HG03558 (cell line): Measurements from ENCODE around the gene SLC12A7.

ENCODE experiments used
- ATAC-seq: cut with Tn5 transposase; IDR thresholded peaks from one replicate; pipeline ENCODE4 v1.9.1; 2021; ENCODE audit warnings: moderate number of reproducible peaks; ENCODE audit not compliant: unreplicated experiment; ENCODE audit errors: extremely low read depth

Gene SLC12A7

DNA sequence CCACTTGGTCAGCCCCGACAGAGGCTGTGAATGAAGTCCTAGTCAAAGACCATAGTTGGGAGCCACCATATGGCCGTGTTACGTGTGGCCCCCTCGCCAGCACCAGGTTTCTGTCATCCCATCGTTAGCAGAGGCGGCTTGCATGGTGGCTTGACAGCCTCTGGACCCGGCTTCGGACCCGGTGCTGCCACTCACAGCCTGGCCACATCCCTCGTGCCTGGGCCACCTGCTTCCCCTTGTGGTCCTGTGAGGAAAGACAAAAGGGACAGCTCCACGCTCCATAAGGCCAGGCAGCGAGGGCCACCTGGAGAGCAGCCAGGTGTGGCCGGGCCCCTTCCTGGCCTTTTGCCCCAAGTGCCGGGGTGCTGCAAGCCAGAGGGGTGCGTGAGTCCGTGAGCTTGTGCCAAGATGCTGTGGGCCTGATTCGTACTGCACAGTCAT, 97.1 kb downstream of the SLC12A7 start:
- ATAC-seq = no peak

DNA sequence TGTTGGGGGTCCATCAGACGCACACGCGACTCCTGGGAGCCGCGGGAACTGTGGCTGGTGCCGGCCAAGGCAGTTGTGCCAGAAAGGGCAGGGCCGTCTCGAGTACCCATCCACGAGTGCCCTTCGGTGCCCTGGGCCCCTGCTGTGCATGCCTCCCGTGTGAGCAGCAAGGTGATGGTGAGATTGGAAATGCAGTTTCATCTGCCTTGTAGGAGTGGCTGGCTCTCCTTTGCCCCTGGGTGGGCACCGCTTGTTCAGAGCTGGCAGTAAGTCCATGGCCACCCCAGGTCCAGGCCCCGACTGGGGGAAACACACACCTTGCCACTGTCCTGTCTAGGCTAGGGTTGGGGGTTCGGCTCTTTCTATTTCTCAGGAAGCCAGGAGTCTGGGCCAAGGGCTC, 97.5 kb downstream of the SLC12A7 start:
- ATAC-seq = no peak

DNA sequence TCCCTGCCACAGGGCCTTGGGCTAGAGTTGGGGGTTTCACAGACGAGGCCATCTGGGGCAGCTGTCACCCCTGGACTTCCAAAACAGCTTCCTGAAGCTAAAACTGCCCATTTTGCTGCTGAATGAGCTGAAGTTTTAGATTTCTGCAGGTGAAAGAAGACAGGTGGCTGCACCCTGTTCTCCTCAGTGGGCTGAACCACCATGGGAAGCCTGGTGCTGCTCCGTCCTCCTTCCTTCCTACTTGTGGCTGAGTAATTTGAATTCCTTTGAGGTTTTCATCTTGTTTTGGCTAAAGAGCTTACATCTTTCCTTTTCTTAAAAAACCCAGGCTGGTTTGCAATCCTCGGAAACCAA, 97.9 kb downstream of the SLC12A7 start:
- no peak for ATAC-seq

DNA sequence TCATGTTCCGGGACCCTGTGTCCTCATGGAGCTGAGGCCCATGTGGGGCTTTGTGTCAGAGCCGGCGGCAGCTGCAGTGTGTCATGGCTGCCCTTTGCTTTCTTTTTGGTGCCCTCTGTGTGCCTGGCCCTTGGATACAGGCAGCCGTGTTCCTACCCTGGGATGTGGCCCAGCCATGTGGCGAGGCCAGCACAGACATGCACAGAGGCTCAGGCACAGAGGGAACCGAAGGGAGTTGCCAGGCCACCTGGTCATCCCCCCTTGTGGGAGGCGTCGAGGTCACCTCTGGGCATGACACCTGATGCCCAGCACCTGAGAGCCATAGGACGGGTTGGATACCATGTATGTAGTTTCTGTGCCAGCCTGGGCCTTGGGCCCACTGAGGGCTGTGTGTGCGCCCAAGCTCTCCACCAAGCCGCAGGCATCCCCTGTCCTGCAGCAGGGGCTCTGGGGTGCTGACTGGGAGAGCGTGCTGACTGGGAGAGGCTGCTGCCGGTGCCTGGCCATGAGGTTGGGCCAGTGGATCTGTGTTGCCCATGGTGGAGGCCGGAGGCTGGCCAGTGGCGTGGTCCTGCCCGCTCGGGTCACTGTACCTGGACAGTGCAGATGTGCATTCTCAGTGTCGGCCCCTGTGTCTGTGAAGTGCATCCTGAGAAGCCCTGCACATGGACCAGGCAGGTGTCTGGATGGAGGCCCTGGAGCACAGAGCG, 98.5 kb downstream of the SLC12A7 start:
- no peak for ATAC-seq

DNA sequence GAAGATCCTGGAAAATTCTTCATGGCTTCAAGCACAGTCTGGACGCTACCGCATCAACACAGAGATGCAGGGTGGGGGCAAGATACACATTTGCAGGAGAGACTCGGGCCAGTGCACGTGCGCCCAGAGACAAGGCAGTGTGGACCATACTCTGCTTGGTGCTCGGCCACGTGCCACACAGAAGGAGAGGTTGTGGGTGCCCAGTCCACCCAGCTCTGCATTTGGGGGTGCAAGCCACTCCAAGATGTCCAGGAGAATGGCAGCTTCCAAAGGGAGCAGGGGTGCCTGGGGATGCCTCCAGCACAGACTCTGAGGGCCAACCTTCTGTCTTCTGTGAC, 99.0 kb downstream of the SLC12A7 start:
- no peak for ATAC-seq

DNA sequence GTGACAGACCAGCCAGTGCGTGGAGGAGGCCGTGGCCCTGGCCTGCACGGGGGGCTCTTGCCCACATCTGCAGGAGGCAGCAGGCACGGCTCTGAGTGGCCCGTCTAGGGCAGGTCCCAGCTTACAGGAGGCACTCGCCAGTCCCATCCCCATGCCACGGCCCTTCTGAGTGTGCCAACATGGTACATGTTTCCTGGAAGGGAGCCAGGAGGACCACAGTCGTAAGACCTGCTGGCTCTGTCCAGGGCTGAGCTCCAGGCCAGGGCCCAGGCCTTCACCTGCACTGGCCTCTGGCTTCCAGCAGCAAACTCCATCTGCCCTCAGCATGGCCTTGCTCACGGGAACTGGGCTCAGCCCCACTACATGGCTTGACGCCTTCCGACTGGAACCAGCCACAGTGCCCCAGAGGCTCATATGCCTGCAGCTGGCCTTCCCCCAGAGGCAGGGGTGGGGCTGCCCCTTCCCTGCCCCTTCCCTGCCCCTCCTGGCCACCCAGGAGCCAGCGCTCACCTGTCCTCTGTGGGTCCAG, 99.5 kb downstream of the SLC12A7 start:
- ATAC-seq = no peak

DNA sequence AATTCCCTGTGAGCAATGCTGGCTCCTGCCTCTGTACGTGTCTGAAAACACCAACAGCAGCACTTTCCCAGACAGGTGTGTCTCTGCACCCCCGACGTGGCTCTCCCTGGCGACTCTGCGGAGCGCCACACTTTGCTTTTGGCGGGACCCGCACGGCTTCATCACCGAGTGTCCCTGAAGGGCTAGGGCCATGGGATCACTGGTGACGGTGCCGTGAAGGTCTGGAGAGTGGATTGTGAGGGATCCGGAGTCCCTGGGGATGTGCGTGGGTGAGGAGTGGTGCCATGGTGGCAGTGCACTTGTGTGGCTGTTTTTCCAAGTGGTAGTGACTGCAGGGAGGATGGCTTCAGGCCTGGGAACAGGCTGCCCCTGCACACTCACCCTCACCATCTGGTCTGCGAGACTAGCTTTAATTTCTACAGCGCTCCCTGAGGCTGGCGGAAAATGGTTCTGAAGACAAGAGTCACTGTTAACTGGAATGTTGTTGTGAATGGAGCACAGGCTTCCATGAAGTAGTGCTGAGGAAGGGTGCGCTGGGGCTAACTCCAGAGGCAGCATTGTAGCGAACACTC, 100.0 kb downstream of the SLC12A7 start:
- ATAC-seq = no peak

DNA sequence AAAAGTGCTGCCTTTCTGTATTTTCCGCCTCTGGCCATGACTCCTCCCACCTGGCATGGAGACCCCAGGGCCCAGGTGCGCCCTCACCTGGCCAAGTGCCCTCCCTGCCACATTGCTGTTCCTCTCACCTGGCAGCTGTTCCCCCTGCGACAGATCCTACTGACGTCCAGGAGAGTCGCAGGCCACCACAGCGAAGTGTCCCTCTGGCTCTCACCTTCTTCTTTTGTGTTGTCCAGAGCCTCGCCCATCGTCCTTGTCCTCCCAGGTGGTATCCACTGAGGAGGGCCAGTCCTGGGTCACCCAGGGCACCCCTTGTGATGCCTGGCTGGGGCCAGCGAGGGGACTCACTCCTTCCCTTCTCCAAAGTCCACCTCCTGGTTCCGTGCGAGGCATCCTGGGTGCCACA, 100.6 kb downstream of the SLC12A7 start:
- no peak for ATAC-seq

DNA sequence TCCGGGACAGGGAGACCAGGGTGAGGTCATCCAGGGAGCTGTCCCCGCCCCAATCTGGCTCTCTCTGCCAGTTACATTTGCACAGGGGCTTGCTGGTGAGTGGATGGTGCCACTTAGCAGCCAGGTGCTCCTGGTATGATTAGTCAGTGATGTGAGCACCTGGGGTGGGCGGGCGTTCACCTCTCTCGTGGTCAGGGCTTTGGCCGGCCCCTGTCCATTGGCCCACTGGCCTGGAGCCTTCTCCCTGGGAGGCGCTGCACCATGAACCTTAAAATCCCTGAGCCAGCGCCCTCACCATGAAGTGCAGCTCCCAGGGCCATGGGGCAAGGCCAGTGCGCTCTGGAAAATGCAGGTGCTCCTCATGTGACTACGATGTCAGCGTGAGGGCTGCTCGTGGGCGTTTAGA, 101.2 kb downstream of the SLC12A7 start:
- no peak for ATAC-seq

DNA sequence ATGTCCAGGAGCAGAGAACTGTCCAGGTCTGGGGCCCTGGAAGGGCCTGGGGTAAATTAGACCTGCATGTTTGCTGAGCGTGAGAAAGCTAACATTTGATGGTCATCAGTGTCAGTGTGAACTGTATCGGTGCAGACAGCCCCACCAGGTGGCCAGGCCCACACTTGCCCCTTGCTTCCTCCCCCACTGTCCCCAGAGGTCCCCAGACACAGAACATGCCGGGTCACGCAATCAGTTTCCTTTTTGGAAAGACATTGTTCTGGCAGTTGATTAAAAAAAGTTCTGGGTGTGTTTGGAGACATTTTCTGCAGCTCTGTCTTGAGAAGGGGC, 101.7 kb downstream of the SLC12A7 start:
- no peak for ATAC-seq

DNA sequence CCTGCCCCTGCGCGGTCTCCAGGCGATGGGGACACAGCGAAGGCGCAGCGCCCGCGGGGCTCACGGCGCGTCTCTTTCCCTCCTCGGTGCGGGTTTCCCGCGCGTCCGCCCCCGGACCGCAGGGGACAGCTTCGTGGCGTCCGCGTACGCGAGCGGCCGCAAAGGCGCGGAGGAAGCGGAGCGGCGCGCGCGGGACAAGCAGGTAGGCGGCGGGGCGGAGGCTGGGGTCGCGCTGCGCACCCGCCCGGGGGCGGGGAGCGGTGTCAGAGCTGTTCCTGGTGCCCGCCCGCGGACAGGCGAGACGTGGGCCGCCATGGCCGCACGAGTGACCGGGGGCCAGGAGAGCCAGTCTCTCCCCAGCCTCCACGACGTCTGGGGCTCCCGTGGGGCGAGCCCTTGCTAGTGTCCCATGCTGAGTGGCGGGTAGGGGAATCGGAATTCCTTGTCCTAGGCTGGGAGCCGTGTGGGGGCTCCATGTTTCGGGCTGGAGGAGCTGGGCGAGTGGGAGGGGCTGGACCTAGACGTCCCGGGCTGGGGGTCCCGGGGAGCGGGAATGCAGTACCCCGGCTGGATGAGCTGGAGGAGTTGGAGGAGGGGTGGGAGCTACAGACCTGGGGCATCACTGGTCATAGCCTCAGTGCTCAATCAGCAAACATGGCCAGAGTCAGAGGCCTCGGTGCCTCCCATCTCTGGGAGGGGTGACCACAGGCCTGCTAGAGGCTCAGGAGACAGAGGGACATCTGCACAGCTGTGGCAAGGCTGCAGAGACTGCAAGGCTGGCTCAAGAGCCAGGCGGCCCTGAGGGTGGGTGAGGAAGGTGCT, 102.3 kb downstream of the SLC12A7 start:
- ATAC-seq = no peak

DNA sequence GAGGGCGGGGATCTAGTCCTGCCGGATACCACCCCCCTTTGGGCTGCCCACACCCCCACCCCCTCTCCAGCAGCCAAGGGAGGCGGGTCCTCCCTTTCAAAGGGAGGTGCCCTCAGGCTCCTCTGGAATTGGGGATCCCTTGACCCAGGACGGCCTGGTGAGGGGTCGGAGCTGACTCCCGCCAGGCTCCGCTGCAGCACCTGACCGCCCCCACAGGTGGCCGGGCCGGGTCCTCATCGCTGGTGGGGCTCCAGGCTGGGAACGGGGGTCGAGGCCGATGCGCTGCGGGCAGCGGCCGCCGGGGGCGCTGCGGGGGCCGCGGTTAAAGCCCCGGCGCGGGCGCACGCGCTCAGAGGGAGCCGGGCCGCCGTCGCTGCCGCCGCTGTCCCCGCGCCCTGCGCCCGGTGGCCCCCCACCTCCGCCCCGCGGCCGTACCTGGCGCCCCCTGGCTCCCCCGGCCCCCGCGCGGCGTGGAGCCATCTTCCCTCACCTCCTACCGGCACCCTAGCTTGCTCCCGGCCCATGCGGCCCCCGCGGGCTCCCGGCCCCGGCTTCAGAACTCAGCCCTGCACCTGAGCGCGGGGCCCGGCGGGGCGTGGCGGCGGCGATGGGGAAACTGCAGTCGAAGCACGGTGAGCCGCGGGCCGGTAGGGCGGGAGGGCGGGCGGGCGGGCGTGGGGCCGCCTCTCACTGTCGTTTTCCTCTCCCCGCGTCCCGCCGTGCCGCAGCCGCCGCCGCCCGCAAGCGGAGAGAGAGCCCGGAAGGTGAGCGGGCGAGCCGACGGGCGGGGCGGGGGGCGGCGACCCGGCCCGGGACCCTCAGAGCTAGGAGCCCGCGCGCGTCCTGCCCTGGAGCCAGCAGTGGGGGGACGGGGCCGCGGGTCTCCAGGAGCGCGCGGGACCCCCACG, 103.2 kb downstream of the SLC12A7 start, which contains the start of gene NKD2:
TSS of gene NKD2 (plus strand) at position 352 of the 908 bp plus-strand sequence. CDS start at position 608, 256 bp downstream.
- ATAC-seq = no peak

DNA sequence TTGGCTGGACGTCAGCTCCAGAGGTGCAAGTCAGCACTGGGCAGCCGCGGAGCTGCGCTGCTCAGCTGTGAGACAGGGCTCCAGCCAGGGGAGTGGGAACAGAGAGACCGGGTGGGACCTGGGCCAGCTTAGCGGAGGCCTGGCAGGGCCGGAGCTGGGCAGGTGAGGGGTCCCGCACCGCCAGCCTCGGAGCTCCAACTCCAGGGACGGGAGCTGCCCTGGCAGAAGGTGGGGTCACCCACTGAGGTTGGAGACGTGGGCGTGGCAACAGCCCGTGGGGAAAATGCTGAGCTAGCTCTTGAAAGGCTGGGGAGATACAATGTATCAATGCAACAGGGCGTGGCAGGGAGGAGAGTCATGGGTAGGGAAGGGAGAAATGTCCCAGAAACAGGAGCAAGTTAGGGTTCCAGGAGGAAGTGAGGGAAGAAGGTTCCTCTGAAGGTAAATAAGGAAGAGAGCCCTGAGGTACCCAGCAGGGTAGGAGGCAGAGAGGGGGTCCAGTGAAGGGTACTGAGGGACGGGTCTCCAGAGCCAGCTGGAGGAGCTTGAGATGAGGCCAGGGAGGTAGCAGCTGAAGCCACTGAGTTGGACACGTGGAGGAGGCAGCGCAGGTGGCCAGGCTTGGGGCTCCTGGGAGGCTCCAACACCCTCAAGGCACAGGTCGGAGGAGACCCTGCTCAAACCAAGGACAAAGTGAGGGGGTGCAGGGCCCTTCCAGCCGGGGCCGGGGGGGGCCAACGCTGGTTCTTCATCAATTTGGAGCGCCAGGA, 104.0 kb downstream of the SLC12A7 start:
- ATAC-seq = no peak

DNA sequence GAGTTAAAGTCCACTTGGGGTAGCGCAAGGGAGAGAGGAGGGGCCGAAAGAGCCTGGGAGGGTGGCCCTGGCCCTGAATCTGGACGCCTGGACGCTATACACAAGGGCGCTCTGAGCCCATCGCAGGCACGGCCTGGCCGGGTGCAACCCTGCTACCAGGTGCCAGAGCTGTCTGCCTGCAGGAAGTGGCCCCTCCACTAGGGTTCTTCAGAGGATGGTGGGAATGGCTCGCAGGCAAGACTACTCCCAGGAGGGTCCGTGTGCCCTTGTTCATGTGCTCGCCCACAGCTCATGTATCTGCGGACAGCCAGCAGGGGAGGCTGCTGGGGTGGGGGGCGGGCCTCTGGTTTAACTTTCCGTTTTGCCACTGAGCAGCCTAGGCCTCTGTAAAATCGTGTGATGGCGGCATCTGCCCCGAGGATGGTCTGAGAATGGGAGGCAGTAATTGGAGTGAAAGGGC, 104.6 kb downstream of the SLC12A7 start:
- ATAC-seq = no peak

DNA sequence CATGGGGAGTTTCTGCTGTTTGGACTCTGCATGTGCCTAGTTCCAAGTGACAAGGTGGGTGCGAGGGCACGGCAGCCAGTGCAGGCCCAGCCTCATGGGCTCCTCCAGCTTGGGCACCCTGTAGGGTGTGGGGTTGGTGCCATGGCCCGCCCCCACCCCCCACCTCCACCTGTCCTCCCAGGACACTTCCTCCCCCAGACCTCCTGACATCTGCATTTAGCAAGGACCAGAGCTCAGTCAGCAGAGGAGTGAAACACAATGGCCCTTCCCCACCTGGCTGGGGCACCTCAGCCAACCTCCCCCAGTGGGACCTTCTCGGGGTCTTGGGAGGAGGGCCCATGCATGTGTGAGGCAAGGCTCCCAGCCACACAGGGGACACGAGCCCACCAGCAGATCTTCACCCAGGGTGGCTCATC, 105.2 kb downstream of the SLC12A7 start:
- ATAC-seq = no peak

DNA sequence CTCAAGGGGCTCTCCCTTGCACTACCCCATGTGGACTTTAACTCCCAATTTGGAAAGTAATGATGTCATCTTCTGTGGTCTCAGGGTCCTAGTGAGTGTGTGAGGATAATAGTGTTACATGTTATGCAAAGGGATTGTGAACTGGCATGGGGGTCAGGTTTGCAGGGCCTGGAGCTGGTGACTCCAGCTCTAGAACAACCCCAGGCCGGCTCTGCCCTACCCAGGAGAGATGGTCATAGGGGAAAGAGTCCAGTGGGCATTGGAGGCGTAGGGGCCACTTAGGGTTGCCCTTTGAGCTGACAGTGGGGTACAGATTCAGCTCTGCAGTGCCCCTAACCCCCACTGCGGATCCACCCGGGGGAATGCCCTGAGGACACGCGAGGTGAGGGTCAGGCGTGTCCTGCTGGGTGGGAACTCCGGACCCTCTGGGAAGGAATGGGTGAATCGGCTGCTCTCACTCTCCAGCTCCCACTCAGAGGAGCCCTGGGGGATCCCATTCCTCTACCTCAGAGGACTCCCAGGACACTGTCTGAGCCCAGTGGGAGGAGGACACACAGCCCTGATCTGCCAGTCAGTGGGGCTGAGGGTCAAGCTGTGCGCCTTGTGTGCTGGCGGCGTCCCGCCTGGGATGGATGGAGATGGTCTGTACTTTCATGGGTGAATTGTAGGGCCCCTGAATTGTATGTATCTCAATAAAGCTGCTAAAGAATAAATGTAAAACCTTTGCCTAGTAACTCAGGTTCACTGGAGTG, 105.8 kb downstream of the SLC12A7 start:
- ATAC-seq = no peak

DNA sequence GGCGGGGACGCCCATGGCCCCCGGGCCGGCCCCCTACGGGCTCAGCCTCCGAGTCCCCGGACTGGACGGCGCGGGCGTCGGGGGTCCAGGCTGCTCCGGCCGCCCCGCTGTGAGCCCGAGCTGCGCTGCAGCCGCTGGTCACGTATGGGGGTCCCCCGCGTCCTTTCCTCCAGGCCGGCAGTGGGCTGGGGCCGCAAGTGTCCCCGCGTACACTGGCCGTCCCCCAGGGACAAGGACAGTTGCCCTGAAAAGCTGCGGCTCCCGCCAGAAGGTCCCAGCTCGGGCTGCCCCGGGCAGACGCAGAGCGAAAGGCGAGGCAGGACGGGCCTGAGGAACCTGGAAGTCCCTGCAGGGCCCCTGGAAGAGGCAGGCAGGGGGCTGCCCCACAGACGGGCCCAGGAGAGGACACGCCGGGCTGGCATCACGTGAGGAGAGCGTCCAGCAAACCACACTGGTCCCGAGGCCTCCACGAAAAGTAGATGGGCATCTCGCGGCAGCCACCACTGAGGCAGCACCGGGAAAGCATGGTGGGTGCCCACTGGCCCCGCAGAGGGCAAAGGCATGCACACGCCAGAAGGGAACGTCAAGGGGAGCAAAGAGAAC, 106.5 kb downstream of the SLC12A7 start:
- no peak for ATAC-seq

DNA sequence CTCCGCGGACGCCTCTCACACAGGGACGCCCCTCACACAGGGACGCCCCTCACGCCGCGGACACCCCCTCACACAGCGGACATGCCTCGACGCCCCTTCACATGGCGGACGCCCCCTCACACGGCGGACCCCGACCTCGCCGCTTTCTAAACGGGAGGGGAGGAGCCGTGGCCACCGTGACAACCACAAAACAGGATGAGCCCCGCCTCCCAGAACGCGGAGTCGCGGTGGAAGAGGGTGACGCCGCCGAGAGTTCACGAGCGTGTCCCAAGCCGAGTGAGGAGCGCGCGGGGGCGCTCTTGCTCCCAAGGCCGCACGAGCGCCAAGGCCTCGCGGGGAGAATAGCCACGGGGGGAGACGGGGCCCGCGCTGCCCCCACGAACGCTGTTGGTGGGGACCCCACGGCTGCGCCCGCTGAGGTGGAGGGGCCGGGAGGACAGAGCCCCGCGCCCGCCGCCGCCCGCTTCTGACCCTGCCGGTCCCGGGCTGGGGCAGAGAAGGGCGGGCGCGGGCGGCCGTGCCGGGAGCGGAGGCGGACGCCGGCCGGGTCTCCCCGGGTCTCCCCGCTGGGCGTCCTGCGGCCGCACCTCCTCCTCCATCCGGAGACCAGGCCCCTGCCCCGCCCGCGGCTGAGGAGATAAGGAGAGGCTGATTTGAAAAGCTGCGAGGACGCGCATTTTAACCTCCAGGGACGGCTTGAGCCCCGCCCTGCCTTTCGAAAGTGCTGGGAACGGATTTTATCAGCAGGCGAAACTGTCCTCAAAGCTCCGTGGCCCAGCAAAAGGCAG, 107.2 kb downstream of the SLC12A7 start:
- ATAC-seq = no peak
